ENCODE results near the gene JAZF1.

The JAZF1 gene

GRCh38 chr7:27969346-27969745 is 211.2 kb downstream of the JAZF1 start:
- DNase-seq (ENCODE audit: low read depth in 2 of 2): no peak

GRCh38 chr7:27967639-27968038 is 213.0 kb downstream of the JAZF1 start:
- no peak for DNase-seq (ENCODE audit: low read depth in 2 of 2)

- no peak for DNase-seq (ENCODE audit: low read depth in 2 of 2)
These were observed 214.3 kb downstream of the JAZF1 start for GRCh38 chr7:27966219-27966780.

- DNase-seq (ENCODE audit: low read depth in 2 of 2): peak; percentile 5 to 15
These were observed 214.9 kb downstream of the JAZF1 start for GRCh38 chr7:27965650-27966049.

GRCh38 chr7:27964820-27965219 is 215.8 kb downstream of the JAZF1 start:
- no peak for DNase-seq (ENCODE audit: low read depth in 2 of 2)

- DNase-seq (ENCODE audit: low read depth in 2 of 2): no peak
These were observed 217.5 kb downstream of the JAZF1 start for GRCh38 chr7:27963056-27963455.

- no peak for DNase-seq (ENCODE audit: low read depth in 2 of 2)
These were observed 218.3 kb downstream of the JAZF1 start for GRCh38 chr7:27962273-27962672.

GRCh38 chr7:27961255-27961654 is 219.3 kb downstream of the JAZF1 start:
- DNase-seq (ENCODE audit: low read depth in 2 of 2): no peak

- DNase-seq (ENCODE audit: low read depth in 2 of 2): no peak
These were observed 220.2 kb downstream of the JAZF1 start for GRCh38 chr7:27960415-27960814.

- no peak for DNase-seq (ENCODE audit: low read depth in 2 of 2)
These were observed 221.6 kb downstream of the JAZF1 start for GRCh38 chr7:27958933-27959548.

- no peak for DNase-seq (ENCODE audit: low read depth in 2 of 2)
These were observed 225.0 kb downstream of the JAZF1 start for GRCh38 chr7:27955596-27955995.

- DNase-seq (ENCODE audit: low read depth in 2 of 2): no peak
These were observed 225.6 kb downstream of the JAZF1 start for GRCh38 chr7:27955011-27955410.

- no peak for DNase-seq (ENCODE audit: low read depth in 2 of 2)
These were observed 226.8 kb downstream of the JAZF1 start for GRCh38 chr7:27953777-27954176.

- no peak for DNase-seq (ENCODE audit: low read depth in 2 of 2)
These were observed 227.2 kb downstream of the JAZF1 start for GRCh38 chr7:27953361-27953760.

- peak; percentile 76 to 81 for DNase-seq (ENCODE audit: low read depth in 2 of 2)
These were observed 227.9 kb downstream of the JAZF1 start for GRCh38 chr7:27952456-27953285.

GRCh38 chr7:27950123-27950522 is 230.5 kb downstream of the JAZF1 start:
- no peak for DNase-seq (ENCODE audit: low read depth in 2 of 2)

- no peak for DNase-seq (ENCODE audit: low read depth in 2 of 2)
These were observed 231.7 kb downstream of the JAZF1 start for GRCh38 chr7:27948861-27949260.

- DNase-seq (ENCODE audit: low read depth in 2 of 2): no peak
These were observed 232.9 kb downstream of the JAZF1 start for GRCh38 chr7:27947586-27948278.

GRCh38 chr7:27946351-27946750 is 234.2 kb downstream of the JAZF1 start:
- no peak for DNase-seq (ENCODE audit: low read depth in 2 of 2)

- no peak for DNase-seq (ENCODE audit: low read depth in 2 of 2)
These were observed 235.4 kb downstream of the JAZF1 start for GRCh38 chr7:27945058-27945795.

- no peak for DNase-seq (ENCODE audit: low read depth in 2 of 2)
These were observed 236.0 kb downstream of the JAZF1 start for GRCh38 chr7:27944643-27945042.

- DNase-seq (ENCODE audit: low read depth in 2 of 2): peak in 1 of 2 experiments; percentile 43
These were observed 237.4 kb downstream of the JAZF1 start for GRCh38 chr7:27943241-27943640.
